GM23248 (cell line): ENCODE measurements around the gene ZMIZ2.

ENCODE experiments used
- EZH2 ChIP-seq: fragments of 200-600 bp; sonication (generic); IDR thresholded peaks from 2 replicates; pipeline ENCODE4 v1.6.1; 2018; ENCODE audit warnings: antibody characterized with exemption, mild to moderate bottlenecking; ENCODE audit not compliant: insufficient read depth, poor library complexity, severe bottlenecking
- EZH2phosphoT487 ChIP-seq: fragments of 200-600 bp; sonication (generic); IDR thresholded peaks from 2 replicates; pipeline ENCODE4 v1.6.1; 2018; ENCODE audit warnings: antibody characterized with exemption, moderate library complexity, mild to moderate bottlenecking, low read depth; ENCODE audit not compliant: insufficient read depth

GRCh38 chr7:44801890-44802289, 53.2 kb downstream of the ZMIZ2 start:
- TF ChIP-seq EZH2 = no peak
- no peak for TF ChIP-seq EZH2phosphoT487
